BJ (cell line): ENCODE measurements around the gene CEBPG. TPM values are rescaled to one million over a fixed set of nuclear protein-coding genes. Genes with fewer than 3 reads are reported as not detected.
A peak's percentile ranks its signal among the peaks of the same experiment; 100 is the strongest.

Experiments used
- CTCF ChIA-PET: fragments of 350-600 bp; formaldehyde crosslinking; extraction: SDS; loops from one replicate; lab custom pipeline; 2021; ENCODE audit warnings: antibody characterized with exemption, inconsistent platforms; lab: Yijun Ruan, JAX
- POLR2A ChIA-PET: fragments of 300-600 bp; sonication (Branson Sonifier 250); formaldehyde crosslinking; extraction: SDS; loops from one replicate; lab custom pipeline; 2021; ENCODE audit warnings: antibody characterized with exemption; lab: Charles Lee
- DNase-seq: peaks from one replicate; pipeline ENCODE4 v3.0.0-alpha.2; 2011; ENCODE audit warnings: low read depth
- H3K27me3 ChIP-seq: 2 replicates; pipeline ENCODE4 v1.6.0; 2011; ENCODE audit warnings: low read length; ENCODE audit not compliant: control insufficient read depth, insufficient read depth
- H3K36me3 ChIP-seq: 2 replicates; pipeline ENCODE4 v1.5.1; 2011; ENCODE audit warnings: low read length; ENCODE audit not compliant: control insufficient read depth, insufficient read depth
- H3K4me3 ChIP-seq: 2 replicates; pipeline ENCODE4 v1.5.1; 2011; ENCODE audit warnings: low read depth, mild to moderate bottlenecking, control low read depth, low read length
- CTCF ChIP-seq: IDR thresholded peaks from 2 replicates; pipeline ENCODE4 v1.5.1; 2011; ENCODE audit warnings: low read depth, mild to moderate bottlenecking, control low read depth, inconsistent platforms, low read length, moderate library complexity; ENCODE audit not compliant: insufficient read depth
- polyA plus RNA-seq: library from polyadenylated mRNA; depleted of rRNA; stranded (reverse); fragments of >200 nt; gene quantifications from 2 replicates; pipeline ENCODE4 v1.2.3, GENCODE V29; 2011

Gene CEBPG
- polyA plus RNA-seq, 1 experiment = 16.0 TPM

GRCh38 chr19:33394723-33395560, 21.4 kb downstream of the CEBPG start:
- Histone ChIP-seq H3K36me3 (no peaks in the 10 kb centered on the region), H3K4me3 (no peak overlapping the region), H3K27me3 (no peaks in the 10 kb centered on the region)
- TF ChIP-seq CTCF = no peak
- CTCF ChIA-PET = interaction anchor here (0.8 to 3.8 kb wide), 7 partner anchors 11 to 462 kb away, joined by 3 to 23 read pairs (median 6); no protein-coding TSS in a partner anchor
- POLR2A ChIA-PET = no interaction called here
- no peak for DNase-seq

GRCh38 chr19:33395561-33396550, 22.3 kb downstream of the CEBPG start:
- Histone ChIP-seq H3K4me3 (no peak overlapping the region), H3K27me3 (no peaks in the 10 kb centered on the region), H3K36me3 (no peaks in the 10 kb centered on the region)
- ChIA-PET POLR2A (no interaction called here), CTCF (interaction anchor here (0.8 to 19.0 kb wide), 6 partner anchors 10 to 160 kb away, joined by 3 to 405 read pairs (median 10); no protein-coding TSS in a partner anchor)
- no peak for TF ChIP-seq CTCF
- DNase-seq = no peak

- ChIA-PET POLR2A (no interaction called here), CTCF (interaction anchor here (0.6 to 19.0 kb wide), 6 partner anchors 9 to 717 kb away, joined by 3 to 405 read pairs (median 6); no protein-coding TSS in a partner anchor)
- H3K36me3 ChIP-seq = no peaks in the 10 kb centered on the region
- DNase-seq = no peak
- H3K4me3 ChIP-seq = no peak overlapping the region
- no peak for TF ChIP-seq CTCF
- H3K27me3 ChIP-seq = no peaks in the 10 kb centered on the region
Measured at GRCh38 chr19:33396701-33397535, 23.4 kb downstream of the CEBPG start.

- ChIA-PET CTCF (interaction anchor here (0.6 to 19.0 kb wide), 8 partner anchors 8 to 933 kb away, joined by 3 to 405 read pairs (median 5); partner anchors contain the start of gene CEBPA), POLR2A (no interaction called here)
- peak; percentile 37; the same call in 1 of the 2 replicates for TF ChIP-seq CTCF
- H3K27me3 ChIP-seq = no peaks in the 10 kb centered on the region
- no peak for DNase-seq
- no peaks in the 10 kb centered on the region for H3K36me3 ChIP-seq
- no peak overlapping the region for H3K4me3 ChIP-seq
Measured at GRCh38 chr19:33397536-33398360, 24.2 kb downstream of the CEBPG start.
